ENCODE results near the gene PRKAG2. TPM values are rescaled to one million over a fixed set of nuclear protein-coding genes. Genes with fewer than 3 reads are reported as not detected.

Gene PRKAG2
- total RNA-seq, 1 donor = 21.2 TPM

GRCh38 chr7:151856098-151856497 lies 20.8 kb downstream of the PRKAG2 start:
- no peak for DNase-seq (ENCODE audit: low read depth)
- TF ChIP-seq CTCF (IDR thresholded peaks at IDR 0.05; ENCODE audit: insufficient read depth, low read depth, low read length) = no peak
- no peak overlapping the region for H3K4me3 ChIP-seq (ENCODE audit: low read depth, low read length)

GRCh38 chr7:151854720-151855071 lies 22.2 kb downstream of the PRKAG2 start:
- DNase-seq (ENCODE audit: low read depth) = no peak
- no peak for TF ChIP-seq CTCF (IDR thresholded peaks at IDR 0.05; ENCODE audit: insufficient read depth, low read depth, low read length)
- H3K4me3 ChIP-seq (ENCODE audit: low read depth, low read length) = no peak overlapping the region

GRCh38 chr7:151853896-151854719 lies 22.8 kb downstream of the PRKAG2 start:
- no peak overlapping the region for H3K4me3 ChIP-seq (ENCODE audit: low read depth, low read length)
- TF ChIP-seq CTCF (IDR thresholded peaks at IDR 0.05; ENCODE audit: insufficient read depth, low read depth, low read length) = no peak
- no peak for DNase-seq (ENCODE audit: low read depth)

GRCh38 chr7:151852486-151853396 lies 24.2 kb downstream of the PRKAG2 start:
- no peak for DNase-seq (ENCODE audit: low read depth)
- TF ChIP-seq CTCF (IDR thresholded peaks at IDR 0.05; ENCODE audit: insufficient read depth, low read depth, low read length) = no peak
- H3K4me3 ChIP-seq (ENCODE audit: low read depth, low read length) = no peak overlapping the region

- no peak for TF ChIP-seq CTCF (IDR thresholded peaks at IDR 0.05; ENCODE audit: insufficient read depth, low read depth, low read length)
- DNase-seq (ENCODE audit: low read depth) = no peak
- H3K4me3 ChIP-seq (ENCODE audit: low read depth, low read length) = no peak overlapping the region
Measured at GRCh38 chr7:151851782-151852181, 25.1 kb downstream of the PRKAG2 start.

- no peak for TF ChIP-seq CTCF (IDR thresholded peaks at IDR 0.05; ENCODE audit: insufficient read depth, low read depth, low read length)
- no peak overlapping the region for H3K4me3 ChIP-seq (ENCODE audit: low read depth, low read length)
- DNase-seq (ENCODE audit: low read depth) = no peak
Measured at GRCh38 chr7:151851145-151851751, 25.7 kb downstream of the PRKAG2 start.

All from fibroblast of villous mesenchyme (primary cell).